A673 (cell line): Measurements from ENCODE around the gene SMYD3. TPM values are rescaled to one million over a fixed set of nuclear protein-coding genes. Genes with fewer than 3 reads are reported as not detected.

ENCODE experiments used
- BruUV-seq: library from RNA; stranded (reverse); fragments of 400-500 nt; replicated peaks from 2 replicates; lab custom pipeline; 2021; lab: Mats Ljungman, UMichigan
- CTCF ChIA-PET: fragments of 300-600 bp; sonication (Branson Sonifier 250); formaldehyde crosslinking; loops from one replicate; lab custom pipeline; 2022; ENCODE audit warnings: antibody characterized with exemption; lab: Charles Lee
- POLR2A ChIA-PET: fragments of 300-600 bp; sonication (Branson Sonifier 250); formaldehyde crosslinking; loops from one replicate; lab custom pipeline; 2022; ENCODE audit warnings: antibody characterized with exemption; ENCODE audit not compliant: low non-redundant PET; lab: Charles Lee
- DNase-seq: peaks from one replicate; pipeline ENCODE4 v3.0.0-alpha.2; 2015; ENCODE audit warnings: low spot score
- H3K27ac ChIP-seq: fragments of 200-600 bp; sonication (generic); 2 replicates; pipeline ENCODE4 v1.5.1; 2016; ENCODE audit warnings: mixed run types, low read depth, mild to moderate bottlenecking, mixed read lengths, antibody characterized with exemption, low read length; ENCODE audit not compliant: poor library complexity, severe bottlenecking
- H3K27me3 ChIP-seq: fragments of 200-600 bp; sonication (generic); replicated peaks from 2 replicates; pipeline ENCODE4 v1.6.1; 2017; ENCODE audit warnings: mixed run types, low read depth, mild to moderate bottlenecking, mixed read lengths, antibody characterized with exemption, low read length; ENCODE audit not compliant: insufficient read depth, poor library complexity
- H3K36me3 ChIP-seq: fragments of 200-600 bp; sonication (generic); 2 replicates; pipeline ENCODE4 v1.6.1; 2016; ENCODE audit warnings: mixed run types, mild to moderate bottlenecking, mixed read lengths, antibody characterized with exemption, low read length; ENCODE audit not compliant: insufficient read depth, poor library complexity, severe bottlenecking
- H3K4me1 ChIP-seq: fragments of 200-600 bp; sonication (generic); 2 replicates; pipeline ENCODE4 v1.6.1; 2017; ENCODE audit warnings: mixed run types, mild to moderate bottlenecking, mixed read lengths, antibody characterized with exemption, low read length; ENCODE audit not compliant: insufficient read depth, poor library complexity, severe bottlenecking
- H3K4me3 ChIP-seq: fragments of 200-600 bp; sonication (generic); 2 replicates; pipeline ENCODE4 v1.5.1; 2016; ENCODE audit warnings: low read depth, mixed run types, mild to moderate bottlenecking, mixed read lengths, low read length; ENCODE audit not compliant: poor library complexity, severe bottlenecking
- H3K9me3 ChIP-seq: fragments of 200-600 bp; sonication (generic); 2 replicates; pipeline ENCODE4 v1.6.1; 2016; ENCODE audit warnings: mixed run types, low read depth, mild to moderate bottlenecking, mixed read lengths, antibody characterized with exemption, low read length; ENCODE audit not compliant: poor library complexity, severe bottlenecking
- EZH2 ChIP-seq: fragments of 200-600 bp; sonication (generic); IDR thresholded peaks from 2 replicates; pipeline ENCODE4 v1.6.1; 2017; ENCODE audit warnings: borderline replicate concordance, low read depth, mild to moderate bottlenecking, mixed read lengths, antibody characterized with exemption, low read length; ENCODE audit not compliant: poor library complexity, severe bottlenecking
- intact Hi-C: fragments of 100-400 bp; cut with micrococcal nuclease; formaldehyde crosslinking; loops from one replicate; pipeline ENCODE4 v1.10.0; 2022; ENCODE audit not compliant: unreplicated experiment
- total RNA-seq: library from RNA; stranded (reverse); gene quantifications from 2 replicates; pipeline ENCODE4 v1.2.3, GENCODE V29; 2021
- TF ChIP-seq, protein P1 (sequence below): fragments of 300-800, 200-600 bp; sonication (generic); conservative IDR thresholded peaks from 2 replicates; pipeline ENCODE4 v1.5.1; 2017; ENCODE audit warnings: low read depth, mild to moderate bottlenecking, antibody characterized with exemption, low read length, moderate library complexity, mixed read lengths

SMYD3 gene
- total RNA-seq, 1 experiment from 2014 or later, result 29.0 TPM

DNA sequence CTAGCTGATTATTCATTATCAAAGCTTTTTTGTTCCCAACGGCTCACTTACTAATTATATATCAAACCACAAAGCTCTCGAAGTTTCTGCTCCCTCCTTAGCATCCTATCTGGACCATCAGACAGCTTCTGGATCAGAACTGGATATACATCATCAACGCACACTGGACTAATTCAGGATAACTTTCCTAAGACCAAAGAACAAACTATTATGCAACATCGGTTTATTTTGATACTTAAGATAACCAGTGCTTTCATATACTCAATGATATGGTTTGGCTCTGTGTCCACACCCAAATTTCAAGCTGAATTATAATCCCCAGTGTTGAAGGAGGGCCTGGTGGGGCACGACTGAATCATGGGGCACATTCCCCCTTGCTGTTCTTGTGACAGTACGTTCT is 110.8 kb downstream of the SMYD3 start:
- H3K4me1 ChIP-seq, result no peaks in the 10 kb centered on the region
- no peaks in the 10 kb centered on the region for H3K36me3 ChIP-seq
- ChIA-PET CTCF (no interaction called here), POLR2A (no interaction called here)
- no peaks in the 10 kb centered on the region for H3K9me3 ChIP-seq
- H3K4me3 ChIP-seq, result no peak overlapping the region
- H3K27me3 ChIP-seq, result no peaks in the 10 kb centered on the region
- BruUV-seq, result no TSS peak
- intact Hi-C loops, result no loop called here
- no peak overlapping the region for H3K27ac ChIP-seq
- no peak for DNase-seq
- TF ChIP-seq, protein P1, sequence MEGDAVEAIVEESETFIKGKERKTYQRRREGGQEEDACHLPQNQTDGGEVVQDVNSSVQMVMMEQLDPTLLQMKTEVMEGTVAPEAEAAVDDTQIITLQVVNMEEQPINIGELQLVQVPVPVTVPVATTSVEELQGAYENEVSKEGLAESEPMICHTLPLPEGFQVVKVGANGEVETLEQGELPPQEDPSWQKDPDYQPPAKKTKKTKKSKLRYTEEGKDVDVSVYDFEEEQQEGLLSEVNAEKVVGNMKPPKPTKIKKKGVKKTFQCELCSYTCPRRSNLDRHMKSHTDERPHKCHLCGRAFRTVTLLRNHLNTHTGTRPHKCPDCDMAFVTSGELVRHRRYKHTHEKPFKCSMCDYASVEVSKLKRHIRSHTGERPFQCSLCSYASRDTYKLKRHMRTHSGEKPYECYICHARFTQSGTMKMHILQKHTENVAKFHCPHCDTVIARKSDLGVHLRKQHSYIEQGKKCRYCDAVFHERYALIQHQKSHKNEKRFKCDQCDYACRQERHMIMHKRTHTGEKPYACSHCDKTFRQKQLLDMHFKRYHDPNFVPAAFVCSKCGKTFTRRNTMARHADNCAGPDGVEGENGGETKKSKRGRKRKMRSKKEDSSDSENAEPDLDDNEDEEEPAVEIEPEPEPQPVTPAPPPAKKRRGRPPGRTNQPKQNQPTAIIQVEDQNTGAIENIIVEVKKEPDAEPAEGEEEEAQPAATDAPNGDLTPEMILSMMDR, result no peak
- TF ChIP-seq EZH2, result no peak

DNA sequence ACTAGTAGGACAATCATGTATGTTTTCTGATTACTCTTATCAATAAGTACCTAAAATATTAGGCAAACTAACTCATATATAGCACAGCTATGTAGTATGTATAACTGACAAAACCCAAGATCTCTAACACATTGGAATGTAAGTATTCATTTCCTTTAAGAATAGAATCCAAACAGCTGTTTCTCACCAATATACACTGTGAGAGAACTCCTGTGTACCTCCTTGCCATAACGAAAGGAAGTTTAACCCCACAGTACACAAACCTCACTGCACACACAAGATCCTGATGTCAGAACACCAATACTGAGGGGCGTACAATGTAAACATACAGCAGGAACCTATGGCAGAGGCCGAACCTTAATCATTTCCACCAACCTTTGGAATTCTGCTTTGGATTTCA is 113.0 kb downstream of the SMYD3 start:
- POLR2A ChIA-PET, result no interaction called here

DNA sequence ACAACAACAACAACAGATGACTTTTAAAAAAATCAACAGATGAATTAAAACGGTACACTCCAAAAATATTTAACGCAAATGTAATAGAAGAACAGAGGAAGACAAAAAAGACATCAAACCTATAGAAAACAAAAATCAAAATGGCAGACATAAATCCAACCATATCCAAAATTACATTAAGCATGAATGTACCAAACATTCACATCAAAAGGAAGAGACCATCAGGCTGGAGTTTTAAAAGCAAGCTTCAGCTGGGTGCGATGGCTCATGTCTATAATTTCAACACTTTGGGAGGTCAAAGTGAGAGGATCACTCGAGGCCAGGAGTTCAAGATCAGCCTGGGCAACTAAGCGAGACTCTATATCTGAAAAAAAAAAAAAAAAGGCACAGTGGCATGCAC is 116.2 kb downstream of the SMYD3 start:
- no TSS peak for BruUV-seq
- no peak for TF ChIP-seq EZH2
- TF ChIP-seq, protein P1, result no peak
- ChIA-PET CTCF (no interaction called here), POLR2A (no interaction called here)
- Histone ChIP-seq H3K27ac (no peak overlapping the region), H3K9me3 (peaks cover 5% of the 10 kb centered on the region), H3K36me3 (no peaks in the 10 kb centered on the region), H3K27me3 (no peaks in the 10 kb centered on the region), H3K4me3 (no peak overlapping the region), H3K4me1 (no peaks in the 10 kb centered on the region)
- intact Hi-C loops, result no loop called here
- DNase-seq, result no peak

More for the DNA sequence above, 113.0 kb downstream of the SMYD3 start:
- CTCF ChIA-PET, result interaction anchor here (0.8 kb wide), 1 partner anchor 11 kb away, joined by 3 read pairs; no protein-coding TSS in a partner anchor
- no peaks in the 10 kb centered on the region for H3K4me1 ChIP-seq
- no peak for DNase-seq
- H3K27ac ChIP-seq, result no peak overlapping the region
- H3K9me3 ChIP-seq, result peaks cover 5% of the 10 kb centered on the region
- intact Hi-C loops, result no loop called here
- no peaks in the 10 kb centered on the region for H3K27me3 ChIP-seq
- TF ChIP-seq, protein P1, result no peak
- TF ChIP-seq EZH2, result no peak
- no peak overlapping the region for H3K4me3 ChIP-seq
- BruUV-seq, result no TSS peak
- H3K36me3 ChIP-seq, result no peaks in the 10 kb centered on the region
